ENCODE results near the gene WDSUB1. TPM values are rescaled to one million over a fixed set of nuclear protein-coding genes. Genes with fewer than 3 reads are reported as not detected.

The WDSUB1 gene
- total and polyA plus RNA-seq, 9 of the 15 experiments (the other 6 are each of a cell fraction or from before 2014, with no cell fraction given) = 5.2 to 13.7 (median 9.4) TPM

DNA sequence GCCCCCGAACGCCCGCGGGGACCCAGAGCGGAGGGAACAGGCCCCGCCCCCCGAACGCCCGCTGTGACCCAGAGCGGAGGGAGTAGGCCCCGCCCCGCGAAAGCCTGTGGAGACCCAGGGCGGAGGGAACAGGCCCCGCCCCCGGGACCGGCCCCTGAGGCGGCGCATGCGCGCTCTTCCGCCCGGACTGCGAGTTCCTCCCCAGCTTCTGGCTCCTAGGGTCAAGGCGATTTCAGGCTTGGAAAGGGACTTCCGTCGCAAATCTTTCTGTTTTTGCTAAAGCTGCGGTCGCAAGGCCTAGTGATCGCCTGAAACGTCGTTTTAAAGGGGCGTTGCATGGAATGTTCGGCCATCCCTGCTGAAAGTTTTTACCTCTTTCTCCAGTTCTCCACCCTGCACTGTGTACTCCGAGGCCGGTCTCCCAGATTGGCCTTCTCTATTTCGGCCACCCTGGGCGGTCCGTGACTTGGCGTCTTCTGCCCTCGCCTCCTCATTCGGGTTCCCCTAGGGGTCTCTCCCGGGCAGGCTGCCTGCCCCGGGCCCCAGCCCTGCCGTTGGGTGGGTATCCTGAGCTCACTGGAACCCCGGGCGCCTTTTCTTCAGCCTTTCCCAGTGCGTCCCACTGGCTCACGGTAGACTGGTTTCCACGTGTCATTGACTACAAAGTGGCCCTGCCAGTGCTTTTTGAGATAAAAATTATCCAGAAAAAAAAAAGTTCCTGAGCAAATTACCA is 372 bp upstream of the WDSUB1 start (continued):
- TF ChIP-seq BCLAF1 (IDR thresholded peaks at IDR 0.05; ENCODE audit: borderline replicate concordance in 1 of 2, control insufficient read depth in 1 of 2, low read depth in 2 of 2, low read length in 1 of 2) = no peak
- peak; percentile 69; the same call in 1 of the 2 replicates for TF ChIP-seq GTF2E2 (tag; IDR thresholded peaks at IDR 0.05)
- TF ChIP-seq ZBED1 (IDR thresholded peaks at IDR 0.05) = 0 out of 2 replicates have a peak, but pooled peaks have one; percentile 54
- peak; percentile 22; the same call in 1 of the 2 replicates for TF ChIP-seq BCOR (IDR thresholded peaks at IDR 0.05)
- TF ChIP-seq EHMT2 (IDR thresholded peaks at IDR 0.05) = no peak
- TF ChIP-seq MYC (IDR thresholded peaks at IDR 0.05; ENCODE audit: low read depth, low read length) = 0 out of 2 replicates have a peak, but pooled peaks have one; percentile 51
- TF ChIP-seq MYC (CRISPR knock-in tag; IDR thresholded peaks at IDR 0.05; ENCODE audit: borderline replicate concordance, low read depth) = peak; percentile 84; the same call in 1 of the 2 replicates
- TF ChIP-seq ATF1 (CRISPR knock-in tag; IDR thresholded peaks at IDR 0.05) = no peak
- TF ChIP-seq ATF1 (tag; IDR thresholded peaks at IDR 0.05) = peak; percentile 71
- peak; percentile 96 for TF ChIP-seq ZNF592 (IDR thresholded peaks at IDR 0.05)
- no peak for TF ChIP-seq MIER1 (IDR thresholded peaks at IDR 0.05; ENCODE audit: low read depth)
- TF ChIP-seq ZNF184 (CRISPR knock-in tag; IDR thresholded peaks at IDR 0.05) = no peak
- peak; percentile 67; the same call in 1 of the 2 replicates for TF ChIP-seq TARDBP (IDR thresholded peaks at IDR 0.05)
- no peak for TF ChIP-seq ZC3H8 (IDR thresholded peaks at IDR 0.05)
- TF ChIP-seq ZFX (CRISPR knock-in tag; IDR thresholded peaks at IDR 0.05) = peak; percentile 95
- peak; percentile 59; the same call in 1 of the 2 replicates for TF ChIP-seq MTA3 (IDR thresholded peaks at IDR 0.05; ENCODE audit: borderline replicate concordance)
- no peak for TF ChIP-seq SAFB (IDR thresholded peaks at IDR 0.05; ENCODE audit: borderline replicate concordance, low read depth, low read length)
- no peak for TF ChIP-seq CBX5 (IDR thresholded peaks at IDR 0.05; ENCODE audit: borderline replicate concordance, low read depth)
- TF ChIP-seq ARHGAP35 (IDR thresholded peaks at IDR 0.05; ENCODE audit: partially characterized antibody) = no peak
- TF ChIP-seq CC2D1A (IDR thresholded peaks at IDR 0.05) = 0 out of 2 replicates have a peak, but pooled peaks have one; percentile 25
- peak; percentile 94 to 95 for TF ChIP-seq NRF1 (conservative IDR thresholded peaks at IDR 0.05 in 1 of 2, IDR thresholded peaks at IDR 0.05 in 1 of 2)
- no peak for TF ChIP-seq PRMT5 (CRISPR knock-in tag; IDR thresholded peaks at IDR 0.05)
- peak; percentile 66 for TF ChIP-seq ELF1 (tag; IDR thresholded peaks at IDR 0.05)
- peak; percentile 96 for TF ChIP-seq POLR2A (conservative IDR thresholded peaks at IDR 0.05)
- TF ChIP-seq ZNF175 (CRISPR knock-in tag; IDR thresholded peaks at IDR 0.05; ENCODE audit: low read depth) = peak; percentile 85

Measured in K562 (cell line).